Stimulated activated CD8-positive, alpha-beta memory T cell treated with anti-CD3 and anti-CD28 coated beads, Interleukin-12 subunit alpha, Interleukin-12 subunit beta, amount 100 ng/mL, for 1 hour (primary cell): ENCODE data around the gene CAMP.
"Not testable (repeated sequence)": the region's sequence is repeated elsewhere in the genome, so short reads cannot be mapped to it uniquely, and the experiment has no call there.

Experiments used
- DNase-seq: peaks from one replicate; pipeline ENCODE4 v3.0.0-alpha.2; 2020; ENCODE audit warnings: low read depth

Gene CAMP, protein sequence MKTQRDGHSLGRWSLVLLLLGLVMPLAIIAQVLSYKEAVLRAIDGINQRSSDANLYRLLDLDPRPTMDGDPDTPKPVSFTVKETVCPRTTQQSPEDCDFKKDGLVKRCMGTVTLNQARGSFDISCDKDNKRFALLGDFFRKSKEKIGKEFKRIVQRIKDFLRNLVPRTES

DNA sequence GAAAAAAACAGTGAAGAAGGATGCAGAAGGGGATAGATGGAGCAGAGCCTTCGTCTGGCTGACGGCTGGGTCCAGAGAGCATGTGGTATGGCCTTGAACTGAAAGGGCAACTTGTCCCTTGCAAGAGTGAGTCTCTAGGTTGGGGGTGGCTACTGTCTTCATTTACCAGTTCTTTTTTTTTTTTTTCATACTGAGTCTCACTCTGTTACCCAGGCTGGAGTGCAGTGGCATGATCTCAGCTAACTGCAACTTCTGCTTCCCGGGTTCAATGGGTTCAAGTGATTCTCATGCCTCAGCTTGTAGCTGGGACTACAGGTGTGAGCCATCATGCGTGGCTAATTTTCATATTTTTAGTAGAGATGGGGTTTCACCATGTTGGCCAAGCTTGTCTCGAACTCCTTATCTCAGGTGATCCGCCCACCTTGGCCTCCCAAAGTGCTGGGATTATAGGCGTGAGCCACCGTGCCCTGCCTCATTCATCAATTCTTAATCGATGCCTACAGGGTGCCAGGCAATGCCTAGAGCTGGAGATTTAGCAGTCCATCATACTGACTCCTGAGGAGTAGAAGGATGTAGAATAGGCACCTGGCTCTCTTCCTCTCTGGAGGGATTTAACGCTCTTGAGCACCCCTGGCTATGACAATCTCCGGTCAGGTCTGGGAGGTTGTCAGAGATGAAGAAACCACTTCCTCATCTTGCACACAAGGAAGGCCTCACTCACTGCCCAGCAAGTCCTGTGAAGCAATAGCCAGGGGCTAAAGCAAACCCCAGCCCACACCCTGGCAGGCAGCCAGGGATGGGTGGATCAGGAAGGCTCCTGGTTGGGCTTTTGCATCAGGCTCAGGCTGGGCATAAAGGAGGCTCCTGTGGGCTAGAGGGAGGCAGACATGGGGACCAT, at the start of gene CAMP:
CAMP (plus strand) TSS at position 880 of the 898 bp plus-strand sequence; CDS start at position 897, 17 bp downstream.
- no peak for DNase-seq

DNA sequence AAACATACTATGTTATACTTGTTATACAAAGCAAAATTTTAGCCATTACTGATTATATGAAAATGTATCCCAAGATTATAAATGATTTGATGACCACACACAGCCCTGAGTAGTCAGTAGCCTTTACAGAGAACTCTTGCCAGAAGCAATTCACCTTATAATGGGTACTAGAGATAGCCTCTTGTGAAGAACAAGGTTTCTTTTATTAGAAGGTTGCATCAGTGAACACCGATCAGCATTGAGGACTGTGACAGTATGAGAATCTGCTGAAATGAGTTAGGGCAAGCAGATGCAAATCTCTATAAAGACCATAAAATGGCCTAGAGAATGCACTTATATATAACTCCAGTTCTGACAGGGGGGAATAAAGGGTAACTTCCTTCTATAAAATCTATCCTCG, 45.2 kb upstream of the CAMP start:
- DNase-seq: no peak

DNA sequence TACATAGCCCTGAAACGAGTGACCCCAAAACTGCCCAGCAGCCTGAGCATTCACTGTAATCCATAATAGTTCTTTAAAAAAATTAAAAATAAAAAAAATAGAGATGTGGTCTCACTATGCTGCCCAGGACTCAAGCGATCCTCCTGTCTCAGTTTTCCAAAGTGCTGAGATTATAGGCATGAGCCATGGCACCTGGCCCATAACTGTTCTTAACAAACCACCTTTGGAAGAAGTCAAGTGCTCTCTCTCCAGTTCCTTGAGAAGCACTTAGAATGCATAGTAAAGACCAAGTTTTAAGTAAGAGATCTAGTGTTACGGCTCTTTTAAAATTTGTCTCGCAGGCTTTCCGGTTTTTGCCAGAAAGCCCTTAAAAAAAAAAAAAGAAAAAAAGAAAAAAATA, 43.3 kb upstream of the CAMP start:
- no peak for DNase-seq

DNA sequence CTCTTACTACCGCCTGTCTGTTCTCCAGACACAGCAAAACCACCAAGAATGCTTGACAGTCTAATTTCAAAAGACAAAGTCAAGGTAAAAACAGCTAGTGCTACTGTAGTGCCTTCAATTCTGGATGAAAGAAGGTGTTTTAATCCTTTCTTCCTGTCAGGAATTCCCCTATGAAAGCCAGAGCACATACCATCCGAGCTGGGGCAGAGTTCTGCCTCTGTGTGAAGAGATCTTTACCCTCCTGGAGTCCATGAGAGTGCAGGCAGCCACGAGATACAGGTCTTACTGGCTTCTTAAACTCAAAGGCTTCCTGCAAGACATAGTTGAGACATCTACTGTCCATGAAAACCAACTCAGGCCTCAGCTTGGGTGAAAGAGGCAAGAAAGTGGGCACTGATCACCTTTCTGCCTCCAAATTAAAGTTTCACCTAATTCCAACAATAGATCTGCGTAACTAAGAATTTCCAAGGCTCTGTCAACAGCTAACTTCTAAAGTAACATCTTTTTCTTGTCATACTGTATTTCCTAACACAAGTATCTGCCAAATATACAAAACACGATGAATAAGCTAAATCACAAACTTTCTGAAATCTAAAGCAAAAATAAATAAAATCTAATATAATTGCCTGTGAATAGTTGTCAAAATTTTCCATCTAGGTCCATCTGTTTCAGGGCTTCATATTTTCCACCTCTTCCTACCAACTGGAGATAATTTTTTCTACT, 42.6 kb upstream of the CAMP start:
- DNase-seq: no peak

DNA sequence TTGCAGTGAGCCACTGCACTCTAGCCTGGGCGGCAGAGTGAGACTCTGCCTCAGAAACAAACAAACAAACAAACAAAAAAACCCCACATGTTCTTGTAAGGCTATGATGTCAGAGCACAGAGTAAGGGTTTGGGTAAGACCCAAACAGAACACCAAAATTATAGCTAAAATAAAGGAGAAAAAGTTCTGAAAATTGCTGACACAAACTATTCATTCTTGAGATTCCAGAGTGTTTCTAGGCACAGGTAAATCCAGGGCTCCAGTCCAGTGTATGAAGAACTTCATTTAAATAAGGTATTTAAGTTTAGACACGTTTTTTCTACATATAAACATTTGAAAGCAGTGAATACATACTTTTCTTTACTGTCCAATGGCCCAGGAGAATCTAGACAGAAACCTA, 39.0 kb upstream of the CAMP start:
- no peak for DNase-seq

DNA sequence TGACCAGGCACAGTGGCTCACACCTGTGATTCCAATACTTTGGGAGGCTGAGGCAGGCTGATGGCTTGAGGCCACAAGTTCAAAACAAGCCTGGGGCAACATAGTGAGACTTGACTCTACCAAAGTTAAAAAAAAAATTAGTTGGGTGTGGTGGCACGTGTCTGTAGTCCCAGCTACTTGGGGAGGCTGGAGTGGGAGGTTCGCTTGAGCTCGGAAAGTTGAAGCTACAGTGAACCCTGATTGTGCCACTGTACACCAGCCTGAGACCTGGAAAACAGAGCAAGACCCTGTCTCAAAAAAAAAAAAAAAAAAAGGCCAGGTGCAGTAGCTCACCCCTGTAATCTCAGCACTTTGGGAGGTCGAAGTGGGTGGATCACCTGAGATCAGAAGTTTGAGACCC, 38.2 kb upstream of the CAMP start:
- DNase-seq: no peak

DNA sequence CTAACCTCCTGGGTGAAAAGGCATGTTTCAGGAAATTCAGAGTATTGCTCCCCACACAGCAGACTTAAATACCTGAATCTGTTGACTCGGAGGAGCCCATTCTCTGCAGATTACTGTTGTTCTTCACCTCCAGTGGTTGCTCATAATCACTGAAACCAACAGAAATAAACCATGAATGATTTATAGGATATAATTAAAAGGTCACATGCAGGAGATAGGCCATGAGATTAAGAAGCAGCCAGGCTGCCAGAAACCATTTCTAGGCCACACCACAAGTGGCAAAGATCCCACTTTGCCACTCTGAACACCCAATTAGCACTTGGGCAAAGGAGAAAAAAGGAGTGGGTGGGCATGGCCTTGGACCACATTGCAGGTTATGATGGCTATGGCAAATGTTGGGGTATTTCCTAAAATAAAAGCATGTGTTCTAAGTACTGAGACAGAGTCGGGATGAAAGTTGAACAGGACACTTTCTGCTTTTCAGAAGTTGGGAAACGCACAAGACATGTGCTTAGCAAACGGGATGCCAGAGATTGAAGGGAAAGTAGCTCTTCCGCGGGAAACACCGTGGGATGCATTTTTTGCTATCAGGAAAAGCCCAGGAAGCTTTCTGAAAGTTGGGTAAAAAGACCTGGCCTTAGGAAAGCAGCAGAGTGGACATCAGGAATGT, 36.5 kb upstream of the CAMP start:
- DNase-seq: no peak

DNA sequence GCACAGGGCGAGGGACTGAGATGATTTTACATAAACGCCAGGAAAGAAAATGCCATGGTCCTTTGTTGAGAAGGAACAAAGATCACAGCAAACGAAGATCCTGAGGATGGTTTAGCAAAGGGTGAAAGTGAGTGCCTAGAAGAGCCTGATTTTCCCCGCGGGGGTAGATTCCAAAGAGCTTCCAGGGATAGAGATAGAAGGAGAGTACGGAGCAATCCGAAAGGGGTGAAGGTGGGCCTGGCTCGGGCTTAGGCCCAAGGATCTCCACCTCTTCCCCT, 36.1 kb upstream of the CAMP start:
- DNase-seq: no peak

DNA sequence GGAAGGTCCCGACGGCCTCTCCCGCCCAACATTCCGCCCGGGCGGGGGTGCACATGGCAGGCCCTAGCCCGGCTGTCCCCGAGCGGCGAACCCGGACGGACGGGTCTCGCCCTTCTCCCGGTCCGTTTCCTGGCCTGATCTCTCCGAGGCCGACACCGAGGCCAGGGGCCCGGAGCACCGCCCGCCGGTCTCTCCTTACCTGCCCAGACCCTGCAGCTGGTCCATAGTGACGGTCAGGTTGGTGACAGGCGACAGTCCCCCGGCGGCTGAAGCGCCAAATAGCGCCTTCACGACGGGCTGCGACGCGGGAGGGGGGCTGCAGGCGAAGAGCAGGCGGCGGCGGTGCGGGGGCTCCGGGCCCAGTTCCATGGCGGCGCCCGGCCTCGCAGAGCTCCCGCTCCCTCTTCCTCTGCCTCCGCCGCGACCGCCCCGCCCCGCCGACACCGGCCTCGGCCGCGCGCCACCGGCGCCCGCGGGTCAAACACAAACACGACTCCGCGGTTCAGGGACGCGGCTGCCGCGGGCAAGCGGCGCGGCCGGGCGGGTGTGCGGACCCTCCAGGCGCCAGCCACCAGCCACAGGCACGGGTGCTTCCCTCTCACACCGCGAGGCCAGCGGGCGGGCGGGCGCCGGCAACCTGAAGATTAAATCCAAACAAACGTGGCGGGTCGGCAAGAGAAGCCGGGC, 35.6 kb upstream of the CAMP start:
- DNase-seq: no peak

DNA sequence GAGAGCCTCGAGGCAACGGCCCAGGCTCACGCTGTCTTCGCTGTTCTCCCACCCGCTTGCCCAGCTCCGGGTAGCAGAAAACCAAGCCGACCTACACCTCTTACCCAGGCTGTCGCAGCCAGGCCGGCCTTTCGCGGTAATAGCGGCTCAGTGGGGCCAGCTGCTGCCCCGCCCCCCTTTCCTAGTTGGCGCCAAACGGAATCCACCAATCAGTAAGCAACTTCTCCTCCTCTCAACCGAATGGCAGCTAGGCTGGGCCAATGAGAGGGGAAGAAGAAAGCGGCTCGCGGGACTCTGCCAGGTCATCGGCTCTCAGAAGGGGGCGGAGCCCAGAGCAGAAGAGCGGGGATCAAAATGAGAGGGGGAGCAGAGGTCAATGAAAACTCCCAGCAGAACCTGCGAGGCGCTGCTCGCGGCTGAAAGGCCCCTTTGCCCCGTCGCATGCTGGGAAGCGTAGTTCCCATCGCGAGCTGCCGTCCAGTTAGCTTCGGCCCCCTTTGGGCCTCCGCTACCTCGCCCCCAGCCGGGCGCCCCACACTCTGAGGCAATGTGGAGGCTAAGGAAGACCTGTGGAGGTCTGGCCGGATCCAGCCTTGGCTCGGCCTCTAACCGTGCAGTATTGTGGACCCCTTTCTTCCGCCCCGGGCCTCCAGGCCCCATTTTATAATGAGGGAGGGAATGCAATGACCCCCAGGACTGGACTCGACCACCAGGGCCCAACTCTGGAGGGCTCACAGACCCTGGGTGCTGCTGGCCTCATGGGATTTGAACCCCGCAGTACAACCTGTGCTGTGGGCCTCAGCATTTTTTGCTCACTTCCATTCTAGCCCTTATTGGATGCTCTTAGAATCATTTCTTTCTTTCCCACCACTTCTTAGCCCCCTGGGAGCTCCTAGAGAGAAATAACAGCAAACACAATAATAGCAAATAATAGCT, 34.8 kb upstream of the CAMP start, which contains the start of gene CDC25A:
CDC25A (minus strand) TSS at position 152 of the 936 bp plus-strand sequence. CDS start 470 bp downstream, outside the sequence.
- peak; percentile 87 for DNase-seq

DNA sequence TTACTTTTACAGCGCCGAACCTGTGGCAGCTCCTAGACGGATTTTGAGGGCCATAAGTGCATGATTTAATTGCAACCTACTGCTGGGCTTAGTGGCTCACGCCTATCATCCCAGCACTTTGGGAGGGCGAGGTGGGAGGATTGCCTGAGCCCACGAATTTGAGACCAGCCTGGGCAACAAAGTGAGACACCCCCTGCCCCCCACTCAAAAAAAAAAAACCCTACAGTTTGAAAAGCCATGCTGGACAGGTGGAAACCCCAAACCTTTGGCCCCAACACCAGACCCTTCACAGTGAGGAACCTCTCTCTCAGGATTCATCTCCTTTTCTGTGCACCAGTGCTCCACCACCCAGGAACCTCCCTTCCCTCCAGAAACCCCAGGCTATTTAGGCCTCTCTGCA, 34.0 kb upstream of the CAMP start:
- DNase-seq: no peak

DNA sequence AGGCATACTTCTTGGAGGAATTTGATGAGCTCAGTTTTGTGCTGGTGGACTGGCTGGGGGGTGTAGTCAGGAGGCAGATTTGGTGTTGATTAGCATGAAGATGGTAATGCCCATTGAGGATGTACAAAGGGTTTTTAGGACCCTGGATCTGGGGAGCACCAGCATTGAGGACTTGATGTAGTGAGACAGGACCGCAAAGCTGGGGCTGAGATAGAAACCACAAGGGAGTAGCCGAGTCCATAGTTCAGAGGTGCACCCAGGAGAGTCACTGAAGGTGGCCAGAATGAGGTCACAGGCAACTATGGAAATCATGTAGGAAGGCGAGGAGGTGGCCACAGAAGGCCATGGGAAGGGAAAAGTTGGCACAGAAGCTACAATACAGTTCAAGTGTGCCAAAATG, 32.4 kb upstream of the CAMP start:
- DNase-seq: no peak

DNA sequence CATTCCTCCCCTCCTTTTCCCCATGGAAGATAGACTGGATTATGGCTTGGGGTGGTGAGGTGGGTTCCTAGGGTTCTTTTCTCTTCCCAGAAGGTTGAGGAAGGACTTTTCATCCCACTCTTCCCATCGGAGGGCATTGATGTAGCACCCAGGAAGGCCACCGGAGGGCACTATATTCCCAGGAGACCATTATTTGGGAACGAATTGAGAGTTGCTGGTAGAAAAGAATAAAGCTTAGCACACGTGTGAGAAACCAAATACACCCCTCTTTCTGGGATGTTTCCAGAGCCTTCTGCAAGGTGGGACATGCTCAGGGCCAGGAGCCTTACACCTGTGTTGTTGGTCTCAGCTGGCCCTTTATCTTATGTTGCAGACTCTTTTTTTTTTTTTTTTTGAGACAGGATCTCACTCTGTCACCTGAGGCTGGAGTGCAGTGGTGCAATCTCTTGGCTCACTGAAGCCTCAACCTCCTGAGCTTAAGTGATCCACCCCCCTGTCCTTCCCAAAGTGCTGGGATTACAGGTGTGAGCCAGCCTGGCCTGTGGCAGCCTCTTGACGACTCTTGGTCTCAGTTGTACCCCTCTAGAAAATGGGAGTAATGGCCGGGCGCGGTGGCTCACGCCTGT, 28.7 kb upstream of the CAMP start:
- DNase-seq: no peak

DNA sequence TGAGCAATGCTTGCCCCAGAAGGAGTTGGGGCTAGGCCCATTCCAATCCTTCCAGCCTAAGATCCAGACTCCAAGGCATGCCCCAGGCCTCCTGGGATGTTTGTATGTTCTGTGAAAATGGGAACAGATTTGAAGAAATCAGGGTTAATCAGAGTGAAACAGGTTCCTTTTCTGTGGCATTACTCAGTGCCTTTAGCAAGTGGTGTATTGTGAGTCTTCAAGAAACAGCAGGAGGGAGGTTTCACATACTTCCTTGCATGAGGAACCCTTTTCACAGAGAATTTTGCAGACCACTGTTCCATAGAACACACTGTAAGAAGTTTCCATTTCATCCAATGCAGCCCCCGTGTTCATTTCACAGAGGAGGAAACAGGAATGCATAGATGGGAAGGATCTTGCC, 26.7 kb upstream of the CAMP start:
- no peak for DNase-seq

DNA sequence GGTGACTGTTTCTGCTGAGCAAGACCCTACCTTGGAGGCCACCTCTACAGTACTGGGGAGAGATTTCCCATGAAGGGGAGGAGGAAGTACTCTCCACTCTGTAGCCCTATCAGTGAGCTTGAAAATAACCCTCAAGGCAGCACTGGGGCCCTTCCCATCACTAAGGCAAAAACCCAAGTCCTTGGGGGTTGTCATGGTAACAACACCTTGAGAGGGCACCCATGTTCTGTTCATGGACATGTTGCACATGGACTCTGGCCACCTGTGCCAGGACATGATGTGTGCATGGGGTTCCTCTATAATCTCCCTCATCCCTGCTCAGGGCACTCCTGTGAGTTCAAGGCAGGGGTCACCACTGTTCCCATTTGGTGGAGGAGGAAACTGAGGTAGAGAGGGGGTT, 24.2 kb upstream of the CAMP start:
- no peak for DNase-seq

DNA sequence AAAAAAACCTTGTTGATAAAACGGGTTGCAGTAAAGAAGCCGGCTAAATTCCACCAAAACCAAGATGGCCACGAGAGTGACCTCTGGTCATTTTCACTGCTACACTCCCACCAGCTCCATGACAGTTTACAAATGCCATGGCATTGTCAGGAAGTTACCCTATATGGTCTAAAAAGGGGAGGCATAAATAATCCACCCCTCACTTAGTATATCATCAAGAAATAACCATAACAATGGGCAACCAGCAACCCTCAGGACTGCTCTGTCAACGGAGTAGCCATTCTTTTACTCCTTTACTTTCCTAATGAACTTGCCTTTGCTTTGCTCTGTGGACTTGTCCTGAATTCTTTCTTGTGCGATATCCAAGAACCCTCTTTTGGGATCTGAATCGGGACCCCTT, 20.7 kb upstream of the CAMP start:
- DNase-seq: no peak

DNA sequence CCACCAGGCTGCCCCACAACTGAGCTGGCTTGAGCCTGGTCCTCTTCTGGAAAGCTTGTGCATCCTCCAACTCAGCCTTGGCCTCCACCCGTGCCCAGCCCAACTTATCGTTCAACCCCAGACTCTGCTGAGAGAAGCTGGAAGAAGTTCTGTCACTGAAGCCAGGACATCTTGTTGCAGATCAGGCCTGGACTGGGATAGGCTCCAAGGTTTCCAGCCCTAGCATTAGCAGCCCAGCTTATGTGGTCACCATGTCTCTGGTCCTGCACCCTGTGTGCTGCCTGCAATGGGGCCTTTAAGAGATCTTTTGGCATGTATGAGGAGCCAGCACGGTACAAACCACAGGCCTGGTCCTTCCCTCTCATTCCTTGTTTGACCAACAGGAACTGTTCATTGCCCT, 15.2 kb upstream of the CAMP start:
- no peak for DNase-seq

DNA sequence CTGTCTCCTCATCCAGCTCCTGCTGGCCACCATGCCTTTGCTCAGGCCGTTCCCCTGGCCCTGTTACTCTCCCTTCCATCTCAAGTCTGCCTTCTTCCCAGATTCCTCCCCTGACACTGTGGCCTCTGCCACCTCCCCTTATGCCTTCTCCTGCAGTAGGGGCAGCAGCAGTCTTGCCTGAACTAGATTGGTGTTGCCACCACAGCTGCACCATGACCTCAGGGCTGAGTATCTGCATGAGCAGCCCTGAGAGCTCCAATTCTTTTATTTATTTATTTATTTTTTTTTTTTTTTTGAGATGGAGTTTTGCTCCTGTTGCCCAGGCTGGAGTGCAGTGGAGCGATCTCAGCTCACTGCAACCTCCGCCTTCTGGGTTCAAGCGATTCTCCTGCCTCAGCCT, 13.8 kb upstream of the CAMP start:
- DNase-seq: no peak

DNA sequence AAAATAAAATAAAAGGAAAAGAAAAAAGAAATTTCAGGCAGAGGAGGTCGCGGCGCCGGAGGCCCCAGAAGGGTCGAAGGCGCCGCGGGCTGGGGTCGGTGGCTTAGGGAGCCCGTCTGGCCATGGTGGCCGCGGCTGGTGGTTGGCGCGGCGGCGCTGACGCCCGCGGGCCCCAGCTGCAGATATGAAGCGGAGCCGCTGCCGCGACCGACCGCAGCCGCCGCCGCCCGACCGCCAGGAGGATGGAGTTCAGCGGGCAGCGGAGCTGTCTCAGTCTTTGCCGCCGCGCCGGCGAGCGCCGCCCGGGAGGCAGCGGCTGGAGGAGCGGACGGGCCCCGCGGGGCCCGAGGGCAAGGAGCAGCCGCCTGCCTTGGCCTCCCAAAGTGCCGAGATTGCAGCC, 12.8 kb upstream of the CAMP start:
- not testable (repeated sequence) for DNase-seq

DNA sequence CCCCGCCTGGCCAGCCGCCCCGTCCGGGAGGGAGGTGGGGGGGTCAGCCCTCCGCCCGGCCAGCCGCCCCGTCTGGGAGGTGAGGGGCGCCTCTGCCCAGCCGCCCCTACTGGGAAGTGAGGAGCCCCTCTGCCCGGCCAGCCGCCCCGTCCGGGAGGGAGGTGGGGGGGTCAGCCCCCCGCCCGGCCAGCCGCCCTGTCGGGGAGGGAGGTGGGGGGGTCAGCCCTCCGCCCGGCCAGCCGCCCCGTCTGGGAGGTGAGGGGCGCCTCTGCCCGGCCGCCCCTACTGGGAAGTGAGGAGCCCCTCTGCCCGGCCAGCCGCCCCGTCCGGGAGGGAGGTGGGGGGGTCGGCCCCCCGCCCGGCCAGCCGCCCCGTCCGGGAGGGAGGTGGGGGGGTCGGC, 11.5 kb upstream of the CAMP start:
- not testable (repeated sequence) for DNase-seq
